HL-60 (cell line): Measurements from ENCODE around the gene KMT5C.

Experiments
- POLR2AphosphoS5 ChIP-seq: IDR thresholded peaks from 2 replicates; pipeline ENCODE4 v1.6.1; 2012; ENCODE audit warnings: low read depth
- REST ChIP-seq: IDR thresholded peaks from 2 replicates; pipeline ENCODE4 v1.6.1; 2012; ENCODE audit warnings: low read depth; ENCODE audit not compliant: insufficient replicate concordance
- SPI1 ChIP-seq: IDR thresholded peaks from 2 replicates; pipeline ENCODE4 v1.6.1; 2012; ENCODE audit warnings: low read depth, mild to moderate bottlenecking, borderline replicate concordance
- TF ChIP-seq, protein P1 (sequence below): IDR thresholded peaks from one replicate; pipeline ENCODE4 v1.5.1; 2011; ENCODE audit warnings: low read length, control low read depth, inconsistent platforms; ENCODE audit not compliant: insufficient read depth

- TF ChIP-seq POLR2AphosphoS5, result no peak
- TF ChIP-seq, protein P1, sequence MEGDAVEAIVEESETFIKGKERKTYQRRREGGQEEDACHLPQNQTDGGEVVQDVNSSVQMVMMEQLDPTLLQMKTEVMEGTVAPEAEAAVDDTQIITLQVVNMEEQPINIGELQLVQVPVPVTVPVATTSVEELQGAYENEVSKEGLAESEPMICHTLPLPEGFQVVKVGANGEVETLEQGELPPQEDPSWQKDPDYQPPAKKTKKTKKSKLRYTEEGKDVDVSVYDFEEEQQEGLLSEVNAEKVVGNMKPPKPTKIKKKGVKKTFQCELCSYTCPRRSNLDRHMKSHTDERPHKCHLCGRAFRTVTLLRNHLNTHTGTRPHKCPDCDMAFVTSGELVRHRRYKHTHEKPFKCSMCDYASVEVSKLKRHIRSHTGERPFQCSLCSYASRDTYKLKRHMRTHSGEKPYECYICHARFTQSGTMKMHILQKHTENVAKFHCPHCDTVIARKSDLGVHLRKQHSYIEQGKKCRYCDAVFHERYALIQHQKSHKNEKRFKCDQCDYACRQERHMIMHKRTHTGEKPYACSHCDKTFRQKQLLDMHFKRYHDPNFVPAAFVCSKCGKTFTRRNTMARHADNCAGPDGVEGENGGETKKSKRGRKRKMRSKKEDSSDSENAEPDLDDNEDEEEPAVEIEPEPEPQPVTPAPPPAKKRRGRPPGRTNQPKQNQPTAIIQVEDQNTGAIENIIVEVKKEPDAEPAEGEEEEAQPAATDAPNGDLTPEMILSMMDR, result no peak
- no peak for TF ChIP-seq SPI1
- no peak for TF ChIP-seq REST
Measured at GRCh38 chr19:55362174-55362989, 22.7 kb downstream of the KMT5C start.
